GM12892 (cell line): Measurements from ENCODE around the gene MYL10.

Experiments used
- DNase-seq: peaks from one replicate; pipeline ENCODE4 v3.0.0; 2011; ENCODE audit not compliant: insufficient read length
- FAIRE-seq: peaks from 2 replicates; lab custom pipeline; 2011; peaks lifted over from hg19 to GRCh38; lab: Jason Lieb, UNC
- POLR2A ChIP-seq: IDR thresholded peaks from 2 replicates; pipeline ENCODE4 v1.6.1; 2011; ENCODE audit warnings: low read depth, low read length, control low read depth
- POLR2AphosphoS5 ChIP-seq: IDR thresholded peaks from 2 replicates; pipeline ENCODE4 v1.6.1; 2011; ENCODE audit warnings: low read depth, low read length, control low read depth
- TAF1 ChIP-seq: IDR thresholded peaks from 2 replicates; pipeline ENCODE4 v1.6.1; 2011; ENCODE audit warnings: low read depth, mild to moderate bottlenecking, control low read depth, low read length, borderline replicate concordance

The MYL10 gene

GRCh38 chr7:101599787-101600186, 29.3 kb downstream of the MYL10 start:
- no peak for FAIRE-seq

DNA sequence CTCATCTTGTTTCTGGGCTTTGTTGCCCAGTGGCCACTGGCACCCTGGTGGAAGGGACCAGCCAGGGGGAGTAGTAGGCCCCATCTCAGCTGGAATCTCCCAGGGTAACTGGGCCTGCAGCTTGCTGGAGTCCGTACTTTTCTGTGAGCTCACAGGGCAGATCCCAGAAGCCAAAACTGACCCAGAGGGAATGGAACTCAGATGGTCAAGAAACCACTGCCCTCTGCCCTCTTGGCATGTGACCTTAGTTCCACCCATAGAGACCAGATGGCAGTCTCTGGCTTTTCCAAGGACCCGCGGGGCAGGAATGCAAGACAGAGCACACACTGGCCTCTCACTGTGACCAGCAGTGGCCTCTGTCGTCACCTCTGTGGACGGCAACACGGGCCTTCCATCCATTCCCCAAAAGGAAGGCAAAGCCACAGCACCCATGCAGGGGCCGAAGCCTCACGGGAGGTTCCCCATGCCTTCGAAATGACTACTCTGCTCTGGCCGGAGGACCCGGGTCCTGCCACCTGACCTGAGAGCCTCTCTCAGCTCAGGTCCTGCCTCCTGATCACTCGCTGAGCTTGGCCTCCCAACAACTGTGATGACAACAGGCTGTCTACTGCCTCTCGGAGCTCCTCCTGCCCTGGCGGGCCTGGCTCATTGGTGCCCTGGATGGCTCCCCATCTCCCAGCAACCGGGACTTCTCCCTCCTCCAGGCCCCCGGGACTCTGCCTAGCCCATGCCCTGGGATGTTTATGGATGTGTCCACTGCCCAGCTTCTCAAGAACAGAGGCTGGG, 29.9 kb downstream of the MYL10 start:
- FAIRE-seq (no peak), DNase-seq (no peak)
- TF ChIP-seq POLR2A (no peak), TAF1 (no peak), POLR2AphosphoS5 (no peak)

More at GRCh38 chr7:101599787-101600186, 29.3 kb downstream of the MYL10 start:
- DNase-seq = no peak
- no peak for TF ChIP-seq POLR2A
- no peak for TF ChIP-seq TAF1
- no peak for TF ChIP-seq POLR2AphosphoS5

GRCh38 chr7:101598422-101598985, 30.6 kb downstream of the MYL10 start:
- FAIRE-seq = no peak
- TF ChIP-seq POLR2A (no peak), POLR2AphosphoS5 (no peak), TAF1 (no peak)
- DNase-seq = no peak

GRCh38 chr7:101597941-101598340, 31.2 kb downstream of the MYL10 start:
- no peak for DNase-seq
- no peak for FAIRE-seq
- TF ChIP-seq POLR2AphosphoS5 (no peak), TAF1 (no peak), POLR2A (no peak)

DNA sequence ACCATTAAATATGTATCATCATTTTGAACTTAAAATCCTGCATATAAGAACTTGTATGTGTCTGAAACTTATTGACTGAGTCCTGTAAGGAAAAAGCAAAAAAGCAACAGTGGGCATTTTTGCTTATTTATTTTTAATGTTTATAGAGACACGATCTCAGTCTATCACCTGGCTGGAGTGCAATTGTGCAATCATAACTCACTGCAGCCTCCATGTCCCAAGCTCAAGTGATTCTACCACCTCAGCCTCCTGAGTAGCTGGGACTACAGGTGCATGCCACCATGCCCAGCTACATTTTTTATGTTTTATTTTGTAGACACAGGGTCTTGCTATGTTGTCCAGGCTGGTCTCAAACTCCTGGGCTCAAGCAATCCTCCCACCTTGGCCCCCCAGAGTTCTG, 32.2 kb downstream of the MYL10 start:
- DNase-seq (no peak), FAIRE-seq (no peak)
- no peak for TF ChIP-seq TAF1

DNA sequence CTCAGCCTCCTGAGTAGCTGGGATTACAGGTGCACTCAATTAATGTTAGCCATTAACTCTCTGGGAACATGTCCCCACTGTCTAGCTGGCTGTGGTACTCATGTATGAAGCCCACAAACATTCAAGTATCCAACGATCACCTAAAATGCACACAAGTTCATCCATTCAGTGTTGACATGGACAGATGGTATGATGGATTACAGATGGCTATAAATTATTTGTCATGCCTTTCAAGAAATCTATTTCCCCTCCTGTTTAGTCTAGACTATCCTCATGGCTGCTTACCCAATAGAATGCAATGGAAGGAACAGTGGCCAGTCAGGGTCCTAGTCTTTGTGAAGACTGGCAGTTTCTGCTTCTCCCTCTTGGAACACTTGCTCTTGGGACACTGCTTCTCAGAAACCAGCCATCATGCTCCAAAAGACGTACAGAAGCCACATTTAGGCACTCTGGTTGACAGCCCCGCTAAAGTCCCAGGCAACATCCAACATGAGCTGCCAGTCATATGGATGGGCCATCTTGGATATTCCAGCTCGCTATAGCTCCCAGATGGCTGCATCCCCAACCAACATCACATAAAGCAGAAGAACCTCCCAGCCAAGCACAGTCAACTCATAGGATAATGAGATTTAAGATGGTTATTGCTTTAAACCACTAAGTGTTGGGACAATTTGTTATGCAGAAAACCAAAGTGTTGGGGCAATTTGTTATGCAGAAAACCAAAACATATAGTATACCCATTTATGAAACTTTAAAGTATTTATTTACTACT, 33.1 kb downstream of the MYL10 start:
- DNase-seq (no peak), FAIRE-seq (no peak)
- no peak for TF ChIP-seq POLR2AphosphoS5
- no peak for TF ChIP-seq POLR2A
- TF ChIP-seq TAF1 = no peak

DNA sequence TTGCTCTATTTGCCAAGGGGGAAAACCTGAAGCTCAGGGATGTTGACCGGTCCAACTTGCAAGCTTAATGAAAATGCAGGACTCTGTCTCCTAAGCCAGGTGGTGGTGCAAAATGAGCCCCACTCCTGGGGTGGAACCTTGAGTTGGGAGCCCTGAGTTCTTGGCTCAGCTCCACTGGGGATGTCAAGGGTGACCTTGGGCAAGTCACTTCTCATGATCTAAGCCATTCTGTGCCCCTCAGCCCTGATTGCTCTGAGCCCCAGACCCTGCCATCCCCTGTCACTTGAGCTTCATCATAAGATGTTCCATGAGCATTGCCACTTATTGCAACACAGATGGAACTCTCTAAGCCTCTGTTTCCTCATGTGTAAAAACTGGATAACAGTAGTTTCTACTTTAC, 33.9 kb downstream of the MYL10 start:
- TF ChIP-seq POLR2AphosphoS5 (no peak), POLR2A (no peak)
- DNase-seq (no peak), FAIRE-seq (no peak)

GRCh38 chr7:101594790-101595189, 34.3 kb downstream of the MYL10 start:
- FAIRE-seq = no peak
- no peak for DNase-seq
- TF ChIP-seq POLR2AphosphoS5 (no peak), POLR2A (no peak), TAF1 (no peak)

- TF ChIP-seq TAF1 (no peak), POLR2A (no peak), POLR2AphosphoS5 (no peak)
- DNase-seq = no peak
- FAIRE-seq = no peak
These were observed 35.5 kb downstream of the MYL10 start for GRCh38 chr7:101593556-101593955.

DNA sequence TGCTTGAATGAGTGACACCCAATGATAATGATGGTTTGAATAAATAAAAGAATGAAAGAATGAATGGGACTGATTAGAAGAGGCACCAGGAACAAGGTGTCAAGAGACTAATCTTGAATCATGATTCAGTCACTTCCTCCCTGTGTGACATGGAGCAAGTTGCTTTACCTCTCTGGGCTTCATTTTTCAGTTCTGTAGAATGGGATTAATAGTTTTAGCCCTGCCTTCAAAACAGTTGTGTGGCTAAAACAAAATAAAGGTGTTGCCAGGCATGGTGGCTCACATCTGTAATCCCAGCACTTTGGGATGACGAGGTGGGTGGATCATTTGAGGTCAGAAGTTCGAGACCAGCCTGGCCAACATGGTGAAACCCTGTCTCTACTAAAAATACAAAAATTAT, 37.6 kb downstream of the MYL10 start:
- no peak for DNase-seq
- no peak for FAIRE-seq
- TF ChIP-seq POLR2AphosphoS5 (no peak), POLR2A (no peak), TAF1 (no peak)

DNA sequence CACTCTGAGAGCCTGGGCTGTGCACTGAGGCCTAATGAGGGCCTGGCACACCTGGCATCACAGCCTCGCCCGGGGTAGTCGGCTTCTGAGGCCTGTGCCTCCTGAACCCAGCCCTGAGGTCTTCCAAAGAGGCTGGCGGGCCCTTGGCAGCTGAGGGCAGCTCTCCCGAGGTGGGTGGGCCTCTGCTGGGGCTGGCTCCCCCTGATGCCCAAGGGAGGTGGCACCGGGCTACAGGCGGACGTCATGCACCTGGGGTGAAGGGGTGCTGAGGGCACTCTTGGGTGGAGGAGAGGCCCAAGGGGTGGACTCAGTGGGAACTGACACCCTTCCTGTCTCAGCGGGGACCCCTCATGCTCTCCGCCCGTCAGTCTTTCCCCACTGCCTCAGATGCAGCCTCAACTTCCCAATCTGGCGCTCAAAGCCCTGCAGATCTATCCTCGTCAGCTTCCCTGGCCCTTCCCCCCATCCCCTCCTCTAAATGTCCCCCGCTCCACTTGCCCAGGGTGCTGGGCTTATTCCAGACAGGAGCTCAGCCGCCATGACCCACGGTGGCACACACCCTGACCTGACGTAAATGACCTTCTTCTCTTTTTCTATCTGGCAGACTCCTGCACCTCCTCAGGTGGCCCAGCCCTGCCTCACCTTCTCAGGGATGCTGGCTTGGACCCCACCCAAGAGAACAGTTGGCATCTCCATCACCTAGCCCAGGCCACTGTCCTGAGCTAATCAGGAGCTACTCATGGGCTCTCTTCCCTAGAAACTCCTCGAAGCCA, 38.2 kb downstream of the MYL10 start:
- DNase-seq = no peak
- FAIRE-seq = no peak
- TF ChIP-seq POLR2A (no peak), POLR2AphosphoS5 (no peak), TAF1 (no peak)

GRCh38 chr7:101589976-101590662, 39.0 kb downstream of the MYL10 start:
- TF ChIP-seq POLR2A (no peak), POLR2AphosphoS5 (no peak), TAF1 (no peak)
- no peak for FAIRE-seq
- DNase-seq = no peak
